Transverse colon (tissue), 4 donors: ENCODE results near the gene SHISAL2A. TPM values are rescaled to one million over a fixed set of nuclear protein-coding genes. Genes with fewer than 3 reads are reported as not detected.

Experiments used
- DNase-seq: peaks from one replicate; pipeline ENCODE4 v3.0.0-alpha.2; 2019
- H3K27ac ChIP-seq, 4 donors: fragments of 200-600 bp; sonication (generic); 2 replicates each; pipeline ENCODE4 v1.5.1; 2016 to 2018; ENCODE audit warnings: inconsistent platforms in 4 of 4
- H3K27me3 ChIP-seq: fragments of 200-600 bp; sonication (generic); 2 replicates; pipeline ENCODE4 v1.5.1; 2017; ENCODE audit warnings: inconsistent platforms
- H3K36me3 ChIP-seq, 4 donors: fragments of 200-600 bp; sonication (generic); 2 replicates each; pipeline ENCODE4 v1.5.1; 2017 to 2019; ENCODE audit warnings: inconsistent platforms in 4 of 4
- H3K4me1 ChIP-seq, 4 donors: fragments of 200-600 bp; sonication (generic); 2 replicates each; pipeline ENCODE4 v1.5.1; 2017 to 2020; ENCODE audit warnings: inconsistent platforms in 4 of 4
- H3K4me3 ChIP-seq, 4 donors: fragments of 200-600 bp; sonication (generic); 1 replicate in 1 of 4; 2 replicates in 3 of 4; pipeline versions ENCODE4 v1.5.1 to v1.6.1; 2017 to 2019; ENCODE audit warnings: inconsistent platforms in 4 of 4
- H3K9me3 ChIP-seq, 2 donors: fragments of 200-600 bp; sonication (generic); 2 replicates each; pipeline ENCODE4 v1.5.1; 2017 to 2019; ENCODE audit warnings: inconsistent platforms in 2 of 2
- CTCF ChIP-seq, 5 experiments: fragments of 200-600 bp in 3 of 5; fragments of 450-650 bp in 2 of 5; sonication (generic) in 3 of 5; IDR thresholded peaks; 1 replicate in 2 of 5; 2 replicates in 3 of 5; pipeline ENCODE4 v1.5.1; 2016 to 2017; ENCODE audit warnings: antibody characterized with exemption in 5 of 5, inconsistent platforms in 3 of 5, mild to moderate bottlenecking in 2 of 5, moderate library complexity in 1 of 5
- EP300 ChIP-seq: sonication (generic); formaldehyde crosslinking; IDR thresholded peaks from one replicate; pipeline ENCODE4 v1.6.1; 2017; ENCODE audit warnings: antibody characterized with exemption, low read depth
- POLR2A ChIP-seq: fragments of 450-650 bp; IDR thresholded peaks from one replicate; pipeline ENCODE4 v1.6.1; 2016; ENCODE audit warnings: antibody characterized with exemption, mild to moderate bottlenecking, moderate library complexity
- POLR2AphosphoS5 ChIP-seq, 3 donors: sonication (generic); formaldehyde crosslinking; IDR thresholded peaks; one replicate each; pipeline ENCODE4 v1.6.1; 2016; ENCODE audit warnings: antibody characterized with exemption in 3 of 3
- WGBS, 2 donors: methylation state at CpG; one replicate each; pipeline ENCODE4 v1.1.5; 2018; ENCODE audit warnings: low coverage in 1 of 2; 5-methylcytosine and 5-hydroxymethylcytosine counted together
- in situ Hi-C, 4 donors: fragments of 200-750 bp; cut with MboI; loops; one replicate each; pipeline versions ENCODE4 v1.15.0 to v1.15.1; 2017; ENCODE audit warnings: low sequenced_read_pairs in 3 of 4, low pct_ligation_motif_present in 1 of 4, low pct_unique_long_range_greater_than_20kb in 1 of 4
- intact Hi-C: fragments of 100-400 bp; cut with DNase I; formaldehyde crosslinking; loops from one replicate; pipeline ENCODE4 v1.15.1; 2023; ENCODE audit warnings: low total_unique reads
- total RNA-seq, 4 donors: library from RNA; depleted of rRNA; stranded (reverse); fragments of >200 nt; gene quantifications; one replicate each; pipeline ENCODE4 v1.1.0, GENCODE V29; 2016

Gene SHISAL2A
- total RNA-seq, 4 donors from 2014 or later: 3.2 to 8.2 TPM; not detected in 2

GRCh38 chr1:52592637-52593323 lies 40.2 kb upstream of the SHISAL2A start:
- no peaks in the 10 kb centered on the region for H3K27me3 ChIP-seq
- WGBS, 2 donors: 70 to 79% methylated on average over 3 to 5 of the region's 5 CpGs
- TF ChIP-seq EP300 (no peak), POLR2A (no peak), CTCF (IDR thresholded peaks at IDR 0.05) (no peak), POLR2AphosphoS5 (IDR thresholded peaks at IDR 0.05) (no peak)
- H3K4me3 ChIP-seq: no peak overlapping the region
- H3K36me3 ChIP-seq: no peaks in the 10 kb centered on the region
- no peak for DNase-seq
- H3K27ac ChIP-seq: no peak overlapping the region
- intact Hi-C loops (no loop called here), in situ Hi-C loops (no loop called here)
- H3K4me1 ChIP-seq: no peaks in the 10 kb centered on the region
- H3K9me3 ChIP-seq: no peaks in the 10 kb centered on the region

GRCh38 chr1:52593495-52593894 lies 39.5 kb upstream of the SHISAL2A start:
- in situ Hi-C loops (no loop called here), intact Hi-C loops (no loop called here)
- WGBS, 2 donors: 89 to 91% methylated on average over 1 of the region's 1 CpG

GRCh38 chr1:52595061-52595460 lies 37.9 kb upstream of the SHISAL2A start:
- Histone ChIP-seq H3K36me3 (no peaks in the 10 kb centered on the region), H3K4me1 (no peaks in the 10 kb centered on the region), H3K27me3 (no peaks in the 10 kb centered on the region), H3K4me3 (no peak overlapping the region), H3K9me3 (no peaks in the 10 kb centered on the region), H3K27ac (no peak overlapping the region)
- in situ Hi-C loops (no loop called here), intact Hi-C loops (no loop called here)
- no peak for TF ChIP-seq CTCF (IDR thresholded peaks at IDR 0.05)
- no peak for DNase-seq
- 71% methylated on average over 3 of the region's 3 CpGs; no CpG with 5 or more reads in 1 of the 2 donors for WGBS, 2 donors

More at GRCh38 chr1:52593495-52593894, 39.5 kb upstream of the SHISAL2A start:
- no peaks in the 10 kb centered on the region for H3K4me1 ChIP-seq
- DNase-seq: no peak
- H3K27me3 ChIP-seq: no peaks in the 10 kb centered on the region
- H3K36me3 ChIP-seq: no peaks in the 10 kb centered on the region
- H3K9me3 ChIP-seq: no peaks in the 10 kb centered on the region
- TF ChIP-seq POLR2A (no peak), EP300 (no peak), CTCF (IDR thresholded peaks at IDR 0.05) (no peak), POLR2AphosphoS5 (IDR thresholded peaks at IDR 0.05) (no peak)
- H3K27ac ChIP-seq: no peak overlapping the region
- H3K4me3 ChIP-seq: no peak overlapping the region

- peaks cover 4% of the 10 kb centered on the region for H3K27me3 ChIP-seq
- no peak for DNase-seq
- WGBS, 2 donors: 60 to 66% methylated on average over 2 of the region's 2 CpGs
- intact Hi-C loops: no loop called here
- TF ChIP-seq CTCF (IDR thresholded peaks at IDR 0.05): no peak
- TF ChIP-seq POLR2A: no peak
- no peak for TF ChIP-seq POLR2AphosphoS5 (IDR thresholded peaks at IDR 0.05)
- no peak for TF ChIP-seq EP300
- H3K27ac ChIP-seq: no peak overlapping the region
- no peaks in the 10 kb centered on the region for H3K9me3 ChIP-seq
- no peaks in the 10 kb centered on the region for H3K36me3 ChIP-seq
- H3K4me1 ChIP-seq: peaks cover 1 to 10% (median 9%) of the 10 kb centered on the region in 4 donors
- no peak overlapping the region for H3K4me3 ChIP-seq
- in situ Hi-C loops: no loop called here
Observed at GRCh38 chr1:52597912-52598311, 35.1 kb upstream of the SHISAL2A start.
